ENCODE data around the gene RAD54L2.
"Not testable (repeated sequence)": the region's sequence is repeated elsewhere in the genome, so short reads cannot be mapped to it uniquely, and the experiment has no call there.

- not testable (repeated sequence) for TF ChIP-seq CTCF, POLR2A (IDR thresholded peaks at IDR 0.05)
These were observed 888 bp upstream of the RAD54L2 start for GRCh38 chr3:51537631-51538030.
